Osteocyte (in vitro differentiated cells): ENCODE measurements around the gene CDRT15. TPM values are rescaled to one million over a fixed set of nuclear protein-coding genes. Genes with fewer than 3 reads are reported as not detected.

Experiments
- DNase-seq: peaks from one replicate; pipeline ENCODE4 v3.0.0; 2021; ENCODE audit warnings: mixed read lengths; ENCODE audit not compliant: unreplicated experiment; ENCODE audit errors: extremely low spot score
- H3K27ac Mint-ChIP-seq: one replicate; pipeline ENCODE4 v1.8.0; 2021; ENCODE audit warnings: mild to moderate bottlenecking, mixed read lengths; ENCODE audit not compliant: unreplicated experiment
- H3K27me3 Mint-ChIP-seq: one replicate; pipeline ENCODE4 v1.8.0; 2021; ENCODE audit warnings: mixed read lengths; ENCODE audit not compliant: unreplicated experiment
- H3K36me3 Mint-ChIP-seq: one replicate; pipeline ENCODE4 v1.8.0; 2021; ENCODE audit warnings: mixed read lengths; ENCODE audit not compliant: unreplicated experiment
- H3K4me1 Mint-ChIP-seq: one replicate; pipeline ENCODE4 v1.8.0; 2021; ENCODE audit warnings: mixed read lengths; ENCODE audit not compliant: unreplicated experiment
- H3K4me3 Mint-ChIP-seq: one replicate; pipeline ENCODE4 v1.8.0; 2021; ENCODE audit warnings: mild to moderate bottlenecking, moderate library complexity, mixed read lengths; ENCODE audit not compliant: unreplicated experiment
- H3K9me3 Mint-ChIP-seq: one replicate; pipeline ENCODE4 v1.8.0; 2021; ENCODE audit warnings: mixed read lengths; ENCODE audit not compliant: unreplicated experiment
- CTCF ChIP-seq: fragments of 200-600 bp; sonication (generic); IDR thresholded peaks from 2 replicates; pipeline ENCODE4 v1.5.0; 2021; ENCODE audit warnings: antibody characterized with exemption, mild to moderate bottlenecking, moderate library complexity
- total RNA-seq: library from RNA; stranded (reverse); gene quantifications from 2 replicates; pipeline ENCODE4 v1.2.1, GENCODE V29; 2021

CDRT15 gene
- total RNA-seq, 1 donor from 2014 or later: not detected

- DNase-seq: no peak
- no peaks in the 10 kb centered on the region for H3K27me3 Mint-ChIP-seq
- peaks cover 10% of the 10 kb centered on the region for H3K4me1 Mint-ChIP-seq
- H3K27ac Mint-ChIP-seq: no peak overlapping the region
- H3K36me3 Mint-ChIP-seq: peaks cover 22% of the 10 kb centered on the region
- H3K9me3 Mint-ChIP-seq: no peaks in the 10 kb centered on the region
- no peak overlapping the region for H3K4me3 Mint-ChIP-seq
- no peak for TF ChIP-seq CTCF
Measured at GRCh38 chr17:14214271-14214670, 22.4 kb downstream of the CDRT15 start.

- Mint-ChIP-seq H3K36me3 (peaks cover 30% of the 10 kb centered on the region), H3K4me1 (peaks cover 10% of the 10 kb centered on the region), H3K4me3 (no peak overlapping the region), H3K9me3 (no peaks in the 10 kb centered on the region), H3K27me3 (no peaks in the 10 kb centered on the region), H3K27ac (no peak overlapping the region)
- no peak for TF ChIP-seq CTCF
- peak; percentile 73 for DNase-seq
Measured at GRCh38 chr17:14212401-14212800, 24.3 kb downstream of the CDRT15 start.

DNA sequence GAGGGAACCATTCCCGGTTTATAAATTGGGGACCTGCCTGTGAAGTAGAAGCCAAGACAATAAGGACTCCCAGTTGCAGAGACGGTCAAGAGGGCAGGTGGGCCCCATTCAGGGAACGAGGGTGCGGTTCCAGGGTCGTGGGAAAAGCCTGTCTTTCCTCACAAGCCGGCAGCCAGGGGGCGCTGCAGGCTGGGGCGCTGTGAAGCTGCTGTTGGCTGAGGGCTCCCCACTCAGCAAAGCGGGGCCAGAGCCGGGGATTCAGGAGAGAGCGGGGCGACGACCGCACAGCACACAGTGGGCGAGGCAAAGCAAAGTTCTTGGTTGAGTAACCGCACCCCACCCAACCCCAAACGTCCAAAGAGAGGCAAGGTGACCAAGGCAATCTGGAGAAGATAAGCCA is 24.9 kb downstream of the CDRT15 start:
- H3K27me3 Mint-ChIP-seq: no peaks in the 10 kb centered on the region
- no peak overlapping the region for H3K4me3 Mint-ChIP-seq
- TF ChIP-seq CTCF: no peak
- peaks cover 33% of the 10 kb centered on the region for H3K36me3 Mint-ChIP-seq
- peaks cover 10% of the 10 kb centered on the region for H3K4me1 Mint-ChIP-seq
- no peak overlapping the region for H3K27ac Mint-ChIP-seq
- no peaks in the 10 kb centered on the region for H3K9me3 Mint-ChIP-seq
- peak; percentile 81 for DNase-seq

- Mint-ChIP-seq H3K4me1 (peaks cover 10% of the 10 kb centered on the region), H3K9me3 (no peaks in the 10 kb centered on the region), H3K27me3 (no peaks in the 10 kb centered on the region), H3K36me3 (peaks cover 33% of the 10 kb centered on the region), H3K27ac (no peak overlapping the region), H3K4me3 (no peak overlapping the region)
- no peak for TF ChIP-seq CTCF
- no peak for DNase-seq
Measured at GRCh38 chr17:14211246-14211645, 25.4 kb downstream of the CDRT15 start.

GRCh38 chr17:14209215-14209614 is 27.4 kb downstream of the CDRT15 start:
- Mint-ChIP-seq H3K36me3 (peaks cover 36% of the 10 kb centered on the region), H3K4me3 (no peak overlapping the region), H3K4me1 (peaks cover 7% of the 10 kb centered on the region), H3K9me3 (no peaks in the 10 kb centered on the region), H3K27ac (no peak overlapping the region), H3K27me3 (no peaks in the 10 kb centered on the region)
- TF ChIP-seq CTCF: no peak
- peak; percentile 6 for DNase-seq
